ENCODE results near the gene KDM4B.

KDM4B gene

DNA sequence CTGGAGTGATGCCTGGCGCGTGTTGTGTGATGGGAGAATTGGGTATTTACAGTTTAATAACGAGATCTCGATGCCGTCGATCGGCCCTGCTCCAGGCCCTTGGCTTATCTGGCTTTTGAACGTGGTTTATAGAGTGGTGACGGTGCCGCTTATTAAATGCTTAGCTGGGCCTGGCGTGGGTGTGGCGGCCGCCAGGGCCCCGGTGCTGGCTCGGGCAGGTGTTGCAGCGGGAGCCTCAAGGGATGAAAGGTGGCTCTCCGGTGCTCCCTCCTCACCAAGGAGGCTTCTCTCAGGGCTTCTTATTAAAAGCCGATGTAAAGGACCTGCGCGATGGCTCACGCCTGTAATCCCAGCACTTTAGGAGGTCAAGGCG is 173.8 kb downstream of the KDM4B start:
- DNase-seq: no peak

GRCh38 chr19:5143471-5144411 is 174.8 kb downstream of the KDM4B start:
- DNase-seq: no peak

- DNase-seq: no peak
Measured at GRCh38 chr19:5144545-5145179, 175.7 kb downstream of the KDM4B start.

GRCh38 chr19:5145521-5146511 is 176.9 kb downstream of the KDM4B start:
- no peak for DNase-seq

DNA sequence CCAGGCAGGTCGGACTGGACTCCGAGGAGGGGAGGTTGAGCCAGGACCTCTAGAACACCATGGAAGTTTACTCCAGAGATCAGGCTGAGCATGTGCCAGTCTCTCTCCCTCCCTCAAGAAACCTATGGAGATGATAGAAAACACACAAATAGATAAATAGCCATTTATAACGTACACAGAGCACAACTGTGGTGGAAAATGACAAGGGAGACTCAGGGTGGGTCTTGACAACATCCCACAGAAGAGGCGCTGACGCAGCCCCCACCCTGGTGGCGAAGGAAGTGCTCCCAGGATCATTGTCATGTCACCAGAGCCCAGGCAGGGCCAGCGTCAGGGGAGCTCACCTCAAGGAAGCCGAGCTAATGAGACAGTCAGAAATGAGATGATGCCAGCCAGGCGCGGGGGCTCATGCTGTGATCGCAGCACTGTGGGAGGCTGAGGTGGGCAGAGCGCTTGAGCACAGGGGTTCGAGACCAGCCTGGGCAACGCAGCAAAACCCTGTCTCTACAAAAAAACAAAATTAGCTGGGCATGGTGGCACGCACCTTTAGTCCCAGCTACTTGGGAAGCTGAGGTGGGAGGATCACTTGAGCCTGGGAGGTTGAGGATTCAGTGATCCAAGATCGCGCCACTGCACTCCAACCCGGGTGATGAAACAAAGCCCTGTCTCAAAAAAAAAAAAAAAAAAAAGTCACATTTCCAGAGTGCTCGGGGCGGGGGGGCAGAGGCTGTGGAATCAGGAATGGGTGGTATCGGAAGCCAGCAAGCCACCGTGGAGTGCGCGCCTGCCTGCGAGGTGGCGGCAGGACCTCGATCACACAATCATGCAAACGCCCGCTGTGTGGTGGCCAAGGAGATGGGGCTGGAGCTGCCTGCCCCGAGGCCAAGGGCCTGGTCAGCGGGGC is 178.4 kb downstream of the KDM4B start:
- no peak for DNase-seq

DNA sequence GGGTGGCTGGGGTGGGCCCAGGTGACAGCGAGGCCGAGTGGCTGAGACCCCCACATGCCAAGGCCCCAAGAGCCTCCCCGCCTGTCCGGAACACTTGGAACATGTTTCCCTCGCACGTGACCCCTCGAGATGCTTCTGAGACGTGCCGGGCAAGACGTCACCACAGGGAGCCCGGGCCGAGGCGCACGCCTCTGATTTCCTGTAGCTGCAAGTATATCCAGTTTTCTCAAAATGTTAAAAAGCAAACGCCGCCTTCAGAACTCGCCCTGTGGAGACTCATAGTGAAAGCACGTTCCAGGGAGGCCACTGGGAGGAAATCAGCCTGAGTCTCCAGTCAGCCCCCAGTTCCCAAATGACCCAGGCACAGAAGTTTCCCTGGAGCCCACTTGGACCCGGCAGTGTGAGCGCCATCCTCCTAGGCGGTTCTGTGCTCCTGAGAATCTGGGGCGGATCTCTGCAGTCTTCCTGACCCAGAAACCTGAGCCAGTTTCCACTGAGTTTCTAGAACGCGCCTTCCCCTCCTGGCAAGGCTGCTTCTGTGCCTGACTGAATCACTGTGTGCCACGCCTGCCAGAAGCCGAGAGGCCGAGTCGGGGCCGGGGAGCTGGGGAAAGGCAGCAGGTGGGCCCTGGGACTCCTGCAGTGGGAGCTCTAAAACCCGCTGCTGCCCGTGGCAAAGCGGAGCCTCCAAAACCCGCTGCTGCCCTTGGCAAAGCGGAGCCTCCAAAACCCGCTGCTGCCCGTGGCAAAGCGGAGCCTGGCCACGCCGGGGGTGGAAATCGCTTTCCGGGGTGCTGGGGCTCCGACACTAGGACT is 179.3 kb downstream of the KDM4B start:
- no peak for DNase-seq

DNA sequence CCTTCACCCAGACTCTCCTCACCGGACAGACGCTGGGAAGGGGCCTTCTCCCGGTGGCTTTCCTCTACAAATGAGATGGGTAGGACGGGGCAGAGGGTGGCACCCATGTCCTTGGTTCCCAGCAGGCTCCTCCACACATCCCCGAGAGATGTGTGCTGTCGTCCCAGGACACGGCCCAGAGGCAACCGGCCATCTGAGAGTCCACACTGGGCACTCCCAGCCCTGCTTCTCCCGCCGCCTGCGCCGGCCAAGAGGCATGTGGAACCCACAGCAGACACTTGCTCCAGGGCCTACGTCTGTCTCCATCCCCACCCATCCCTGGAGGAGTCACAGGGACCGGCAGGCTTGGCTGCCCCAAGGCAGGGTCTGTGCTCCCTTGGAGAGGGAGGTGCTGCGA is 179.9 kb downstream of the KDM4B start:
- no peak for DNase-seq

DNA sequence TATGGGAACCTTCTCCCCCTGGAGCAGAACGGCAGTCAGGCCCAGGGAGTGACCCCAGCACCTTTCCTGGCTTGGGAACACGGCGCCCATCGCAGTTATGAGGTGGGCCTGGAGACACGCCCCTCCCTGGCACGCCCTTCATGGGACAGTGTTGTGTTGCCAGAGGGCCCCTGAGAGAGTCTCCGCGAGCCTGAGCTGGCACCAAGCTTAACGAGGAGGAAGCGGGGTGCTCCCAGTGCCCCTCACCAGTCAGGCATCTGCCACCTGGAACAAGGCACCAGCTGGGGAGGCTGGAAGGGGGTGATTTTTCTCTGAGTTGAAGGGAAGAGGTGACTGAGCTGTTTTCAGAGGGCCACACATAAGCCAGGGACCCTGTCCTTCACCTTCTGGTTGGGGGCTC is 180.6 kb downstream of the KDM4B start:
- DNase-seq: no peak

DNA sequence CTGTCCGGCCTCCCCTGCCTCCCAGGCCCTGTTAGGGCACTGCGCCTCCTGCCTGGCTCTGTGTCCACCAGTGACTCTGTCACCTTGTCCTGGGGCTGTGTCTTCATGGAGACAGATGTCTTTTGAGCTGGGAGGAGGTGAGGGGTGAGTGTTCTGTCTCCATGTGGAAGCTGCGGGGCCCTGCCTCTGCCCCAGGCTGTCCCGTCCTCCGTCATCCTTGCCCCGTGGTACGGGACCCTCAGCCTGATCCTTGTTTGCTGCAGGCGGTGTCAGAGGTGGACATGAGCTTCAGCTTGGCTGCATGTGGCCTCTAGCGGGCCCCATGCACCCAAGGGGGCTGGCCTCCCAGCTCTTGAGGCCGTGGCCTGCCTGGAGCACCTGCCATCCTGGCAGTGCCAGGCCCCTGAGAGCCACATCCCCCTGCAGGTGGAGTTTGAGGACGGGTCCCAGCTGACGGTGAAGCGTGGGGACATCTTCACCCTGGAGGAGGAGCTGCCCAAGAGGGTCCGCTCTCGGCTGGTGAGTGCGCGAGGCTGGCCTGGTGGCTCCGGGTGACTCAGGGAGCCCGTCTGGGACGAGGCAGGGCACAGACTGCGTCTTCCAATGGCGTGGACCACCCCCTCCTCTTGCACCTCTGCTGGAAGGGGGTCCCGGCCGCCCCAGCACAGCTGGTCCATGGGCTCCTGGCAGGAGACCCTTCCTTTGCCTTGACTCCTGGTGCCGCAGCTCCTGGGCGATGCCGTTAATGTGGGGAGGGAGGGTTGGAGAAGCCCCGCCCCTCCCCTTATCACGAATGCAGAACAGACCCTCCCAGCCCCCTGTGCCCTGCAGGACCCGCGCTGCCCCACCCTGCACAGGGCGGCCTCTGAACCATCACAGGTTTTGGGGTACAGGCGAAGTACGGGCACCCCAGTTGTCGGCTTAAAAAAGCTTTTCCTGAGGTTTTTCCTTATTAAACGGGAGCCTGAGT is 181.3 kb downstream of the KDM4B start:
- DNase-seq: no peak

DNA sequence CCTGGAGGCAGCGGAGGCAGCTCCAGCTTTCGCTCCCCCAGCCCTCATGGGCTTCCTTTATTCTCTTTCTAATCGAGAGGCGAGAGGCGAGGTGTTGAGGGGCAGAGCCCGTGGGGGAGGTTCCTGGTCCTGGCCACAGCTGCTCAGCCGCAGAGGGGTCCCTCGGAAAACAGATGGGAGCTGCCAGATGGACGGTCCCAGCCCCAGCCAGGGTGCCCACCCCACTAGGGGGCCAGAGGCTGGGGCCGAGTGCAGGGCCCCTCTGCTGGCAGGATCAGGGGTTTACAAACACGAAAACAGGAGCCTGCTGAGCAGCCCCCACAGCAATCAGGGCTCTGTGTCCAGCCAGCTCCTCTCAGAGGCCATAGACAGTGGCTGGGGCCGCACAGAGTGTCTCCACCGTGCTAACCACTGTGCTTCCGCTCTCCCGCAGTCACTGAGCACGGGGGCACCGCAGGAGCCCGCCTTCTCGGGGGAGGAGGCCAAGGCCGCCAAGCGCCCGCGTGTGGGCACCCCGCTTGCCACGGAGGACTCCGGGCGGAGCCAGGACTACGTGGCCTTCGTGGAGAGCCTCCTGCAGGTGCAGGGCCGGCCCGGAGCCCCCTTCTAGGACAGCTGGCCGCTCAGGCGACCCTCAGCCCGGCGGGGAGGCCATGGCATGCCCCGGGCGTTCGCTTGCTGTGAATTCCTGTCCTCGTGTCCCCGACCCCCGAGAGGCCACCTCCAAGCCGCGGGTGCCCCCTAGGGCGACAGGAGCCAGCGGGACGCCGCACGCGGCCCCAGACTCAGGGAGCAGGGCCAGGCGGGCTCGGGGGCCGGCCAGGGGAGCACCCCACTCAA is 182.2 kb downstream of the KDM4B start:
- no peak for DNase-seq

DNA sequence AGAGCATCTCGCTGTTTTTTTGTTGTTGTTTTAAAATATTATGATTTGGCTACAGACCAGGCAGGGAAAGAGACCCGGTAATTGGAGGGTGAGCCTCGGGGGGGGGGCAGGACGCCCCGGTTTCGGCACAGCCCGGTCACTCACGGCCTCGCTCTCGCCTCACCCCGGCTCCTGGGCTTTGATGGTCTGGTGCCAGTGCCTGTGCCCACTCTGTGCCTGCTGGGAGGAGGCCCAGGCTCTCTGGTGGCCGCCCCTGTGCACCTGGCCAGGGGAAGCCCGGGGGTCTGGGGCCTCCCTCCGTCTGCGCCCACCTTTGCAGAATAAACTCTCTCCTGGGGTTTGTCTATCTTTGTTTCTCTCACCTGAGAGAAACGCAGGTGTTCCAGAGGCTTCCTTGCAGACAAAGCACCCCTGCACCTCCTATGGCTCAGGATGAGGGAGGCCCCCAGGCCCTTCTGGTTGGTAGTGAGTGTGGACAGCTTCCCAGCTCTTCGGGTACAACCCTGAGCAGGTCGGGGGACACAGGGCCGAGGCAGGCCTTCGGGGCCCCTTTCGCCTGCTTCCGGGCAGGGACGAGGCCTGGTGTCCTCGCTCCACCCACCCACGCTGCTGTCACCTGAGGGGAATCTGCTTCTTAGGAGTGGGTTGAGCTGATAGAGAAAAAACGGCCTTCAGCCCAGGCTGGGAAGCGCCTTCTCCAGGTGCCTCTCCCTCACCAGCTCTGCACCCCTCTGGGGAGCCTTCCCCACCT is 183.3 kb downstream of the KDM4B start:
- no peak for DNase-seq

DNA sequence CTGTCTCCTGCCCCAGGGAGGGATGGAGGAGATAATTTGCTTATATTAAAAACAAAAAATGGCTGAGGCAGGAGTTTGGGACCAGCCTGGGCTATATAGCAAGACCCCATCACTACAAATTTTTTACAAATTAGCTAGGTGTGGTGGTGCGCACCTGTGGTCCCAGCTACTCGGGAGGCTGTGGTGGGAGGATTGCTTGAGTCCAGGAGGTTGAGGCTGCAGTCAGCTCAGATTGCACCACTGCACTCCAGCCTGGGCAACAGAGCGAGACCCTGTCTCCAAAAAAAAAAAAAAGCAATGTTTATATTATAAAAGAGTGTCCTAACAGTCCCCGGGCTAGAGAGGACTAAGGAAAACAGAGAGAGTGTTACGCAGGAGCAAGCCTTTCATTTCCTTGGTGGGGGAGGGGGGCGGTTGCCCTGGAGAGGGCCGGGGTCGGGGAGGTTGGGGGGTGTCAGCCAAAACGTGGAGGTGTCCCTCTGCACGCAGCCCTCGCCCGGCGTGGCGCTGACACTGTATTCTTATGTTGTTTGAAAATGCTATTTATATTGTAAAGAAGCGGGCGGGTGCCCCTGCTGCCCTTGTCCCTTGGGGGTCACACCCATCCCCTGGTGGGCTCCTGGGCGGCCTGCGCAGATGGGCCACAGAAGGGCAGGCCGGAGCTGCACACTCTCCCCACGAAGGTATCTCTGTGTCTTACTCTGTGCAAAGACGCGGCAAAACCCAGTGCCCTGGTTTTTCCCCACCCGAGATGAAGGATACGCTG is 184.0 kb downstream of the KDM4B start:
- DNase-seq: no peak

DNA sequence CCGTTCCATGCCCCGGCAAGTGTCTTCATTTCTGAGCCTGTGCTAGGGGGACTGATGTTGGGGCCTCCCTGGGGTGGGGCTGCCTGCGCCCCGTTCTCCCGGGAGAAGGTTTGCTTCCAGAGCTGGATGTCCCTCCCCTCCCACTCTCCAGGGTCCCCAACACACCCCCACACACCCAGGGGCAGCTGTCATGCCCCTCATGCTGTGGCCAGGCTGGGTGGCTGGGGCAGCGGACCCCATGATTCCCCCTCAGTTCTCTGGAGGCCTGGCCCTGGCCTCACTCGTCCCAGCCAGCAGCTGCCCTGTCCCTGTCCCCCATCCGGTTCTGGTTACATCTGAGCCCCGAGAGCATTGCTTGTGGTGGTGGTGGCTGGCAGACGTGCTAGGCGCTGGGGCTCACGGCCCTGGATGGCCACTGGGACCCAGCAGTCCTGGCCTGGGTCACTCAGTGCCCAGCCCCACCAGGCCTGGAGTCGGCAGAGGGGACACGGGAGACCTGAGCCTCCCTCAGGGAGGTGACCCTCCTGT is 184.8 kb downstream of the KDM4B start:
- DNase-seq: no peak

- no peak for DNase-seq
Measured at GRCh38 chr19:5154129-5154798, 185.4 kb downstream of the KDM4B start.

DNA sequence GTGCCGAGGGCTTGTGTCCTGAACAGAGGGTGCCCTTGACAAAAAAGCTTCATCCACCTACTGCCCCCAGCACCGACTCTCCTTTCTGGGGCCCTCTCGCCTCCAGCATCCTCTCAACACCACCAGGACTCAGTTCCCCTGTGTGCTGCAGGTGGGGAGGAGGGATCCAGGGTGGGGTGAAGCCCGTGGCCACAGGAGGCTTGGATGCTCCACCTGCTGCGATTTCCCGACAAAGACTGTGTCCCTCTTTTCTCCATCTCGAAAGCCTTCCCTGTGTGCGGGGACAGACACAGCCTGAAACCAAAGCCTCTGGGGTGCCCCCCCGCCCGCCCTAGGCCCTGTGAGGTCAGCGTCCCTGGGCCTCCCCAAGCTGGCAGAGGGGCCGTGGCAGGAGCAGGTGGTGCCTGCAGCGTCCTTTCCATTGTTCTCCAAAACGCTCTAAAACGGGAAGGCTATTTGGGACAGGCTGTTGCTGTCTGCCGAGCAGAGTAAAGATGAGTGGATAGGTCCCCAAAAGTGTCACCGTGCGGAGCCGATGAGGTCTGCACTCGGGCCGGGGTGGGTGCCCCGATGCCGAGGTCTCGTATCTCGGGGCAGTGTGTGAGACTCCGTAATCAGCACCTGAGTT is 186.0 kb downstream of the KDM4B start:
- DNase-seq: no peak

- DNase-seq: no peak
Measured at GRCh38 chr19:5155586-5156210, 186.8 kb downstream of the KDM4B start.

All from activated effector memory CD4-positive, alpha-beta T cell treated with Interleukin-2 at 50 U/mL for 16 hours (primary cell).